ENCODE data around the gene RNF183.

DNA sequence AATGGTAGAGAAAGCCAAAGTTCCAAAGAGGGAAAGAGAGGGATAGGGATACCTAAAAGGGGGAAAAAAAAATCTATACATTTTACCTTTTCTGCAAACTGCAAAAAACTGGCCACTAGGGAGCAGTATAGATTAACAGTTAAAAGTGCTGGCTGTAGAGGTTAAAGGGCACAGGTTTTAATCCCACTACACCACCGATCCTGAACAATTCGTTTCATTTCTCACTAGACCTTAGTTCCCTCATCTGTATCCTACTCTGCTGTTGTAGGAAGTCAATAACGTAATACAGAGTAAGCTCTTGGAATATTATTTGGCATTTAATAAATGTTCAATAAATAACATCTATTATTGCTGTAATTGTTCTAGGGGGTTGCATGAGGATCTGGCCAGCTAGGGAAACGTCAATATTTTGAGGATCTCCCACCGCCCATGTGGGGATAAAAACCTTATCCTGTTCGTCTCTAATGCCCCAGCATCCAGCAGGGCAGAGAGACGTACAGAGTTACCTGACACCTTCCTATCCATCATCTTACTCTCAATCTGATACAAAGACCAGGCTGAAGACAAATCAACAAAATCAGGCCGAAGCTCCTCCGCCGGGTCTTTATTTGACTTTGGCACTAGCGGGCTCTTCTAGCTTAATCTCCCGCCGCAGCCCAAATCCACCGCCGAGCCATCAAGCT lies 28.6 kb downstream of the RNF183 start:
- TF ChIP-seq POLR2A (IDR thresholded peaks at IDR 0.05; ENCODE audit: low read length) (no peak), GATA1 (IDR thresholded peaks at IDR 0.05; ENCODE audit: low read depth, low read length) (no peak)

Measured in erythroblast (primary cell).